HG03095 (cell line): ENCODE measurements around the gene SLC25A28.
A peak's percentile ranks its signal among the peaks of the same experiment; 100 is the strongest.
"Not testable (repeated sequence)": the region's sequence is repeated elsewhere in the genome, so short reads cannot be mapped to it uniquely, and the experiment has no call there.

Experiments
- ATAC-seq: cut with Tn5 transposase; IDR thresholded peaks from one replicate; pipeline ENCODE4 v1.9.1; 2021; ENCODE audit warnings: moderate library complexity; ENCODE audit not compliant: unreplicated experiment

The SLC25A28 gene

GRCh38 chr10:99628923-99629624 lies 8.8 kb upstream of the SLC25A28 start:
- no peak for ATAC-seq

- not testable (repeated sequence) for ATAC-seq
These were observed 4.9 kb upstream of the SLC25A28 start for GRCh38 chr10:99625124-99625523.

- no peak for ATAC-seq
These were observed 3.7 kb upstream of the SLC25A28 start for GRCh38 chr10:99623919-99624318.

GRCh38 chr10:99621454-99622251 lies 1.4 kb upstream of the SLC25A28 start:
- no peak for ATAC-seq

GRCh38 chr10:99620711-99621453 lies 643 bp upstream of the SLC25A28 start:
- ATAC-seq, result peak; percentile 85

GRCh38 chr10:99619090-99619800 lies 994 bp downstream of the SLC25A28 start:
- ATAC-seq, result no peak

GRCh38 chr10:99617696-99618095 lies 2.5 kb downstream of the SLC25A28 start:
- ATAC-seq, result no peak

- no peak for ATAC-seq
These were observed 4.8 kb downstream of the SLC25A28 start for GRCh38 chr10:99615426-99615825.

GRCh38 chr10:99612167-99612831 lies 7.9 kb downstream of the SLC25A28 start:
- ATAC-seq, result no peak

GRCh38 chr10:99611326-99611725 lies 8.9 kb downstream of the SLC25A28 start:
- ATAC-seq, result no peak

GRCh38 chr10:99610221-99610620 lies 10.0 kb downstream of the SLC25A28 start:
- no peak for ATAC-seq

GRCh38 chr10:99609186-99609585 lies 11.1 kb downstream of the SLC25A28 start:
- ATAC-seq, result no peak

GRCh38 chr10:99605351-99605750 lies 14.9 kb downstream of the SLC25A28 start:
- ATAC-seq, result no peak

- ATAC-seq, result no peak
These were observed 15.4 kb downstream of the SLC25A28 start for GRCh38 chr10:99604862-99605261.

GRCh38 chr10:99598781-99599509 lies 21.3 kb downstream of the SLC25A28 start:
- ATAC-seq, result no peak

- no peak for ATAC-seq
These were observed 22.2 kb downstream of the SLC25A28 start for GRCh38 chr10:99598011-99598410.

GRCh38 chr10:99596708-99597107 lies 23.5 kb downstream of the SLC25A28 start:
- ATAC-seq, result not testable (repeated sequence)

GRCh38 chr10:99595770-99596465 lies 24.3 kb downstream of the SLC25A28 start:
- ATAC-seq, result no peak

GRCh38 chr10:99595236-99595635 lies 25.0 kb downstream of the SLC25A28 start:
- no peak for ATAC-seq
